Endothelial cell of umbilical vein (primary cell): ENCODE data around the gene CRACR2B. TPM values are rescaled to one million over a fixed set of nuclear protein-coding genes. Genes with fewer than 3 reads are reported as not detected.

Source experiments
- BruUV-seq: library from RNA; stranded (reverse); fragments of 400-500 nt; replicated peaks from 2 replicates; lab custom pipeline; 2021; lab: Mats Ljungman, UMichigan
- CTCF ChIA-PET: fragments of 300-600, 350-600 bp; sonication (Branson Sonifier 250); formaldehyde crosslinking; loops from one replicate; lab custom pipeline; 2021; ENCODE audit warnings: antibody characterized with exemption, inconsistent platforms; lab: Charles Lee
- POLR2A ChIA-PET: fragments of 300-600, 350-600 bp; sonication (Branson Sonifier 250); formaldehyde crosslinking; loops from one replicate; lab custom pipeline; 2021; ENCODE audit warnings: antibody characterized with exemption, inconsistent platforms; lab: Charles Lee
- DNase-seq: peaks from one replicate; pipeline ENCODE4 v3.0.0-alpha.2; 2011; ENCODE audit warnings: low read depth, low spot score
- FAIRE-seq: peaks from 2 replicates; lab custom pipeline; 2011; peaks lifted over from hg19 to GRCh38; lab: Jason Lieb, UNC
- H2AFZ ChIP-seq: 2 replicates; pipeline ENCODE4 v1.6.0; 2012; ENCODE audit warnings: low read depth, low read length, control low read depth, inconsistent platforms
- H3K27ac ChIP-seq: 2 replicates; pipeline ENCODE4 v1.5.1; 2011; ENCODE audit warnings: low read depth, mild to moderate bottlenecking, control low read depth, low read length, moderate library complexity; ENCODE audit not compliant: insufficient read depth
- H3K27me3 ChIP-seq, 2 experiments: 2 replicates each; pipeline versions ENCODE4 v1.6.0 to v1.6.1; 2011; ENCODE audit warnings: low read length in 2 of 2, mixed read lengths in 1 of 2; ENCODE audit not compliant: control insufficient read depth in 2 of 2, insufficient read depth in 2 of 2
- H3K36me3 ChIP-seq, 2 experiments: 2 replicates in 1 of 2; 3 replicates in 1 of 2; pipeline ENCODE4 v1.5.1; 2011; ENCODE audit warnings: low read length in 2 of 2, mild to moderate bottlenecking in 1 of 2, moderate library complexity in 1 of 2; ENCODE audit not compliant: control insufficient read depth in 2 of 2, insufficient read depth in 2 of 2; ENCODE audit errors: extremely low read depth in 1 of 2
- H3K4me1 ChIP-seq: 3 replicates; pipeline ENCODE4 v1.5.1; 2011; ENCODE audit warnings: mild to moderate bottlenecking, low read length; ENCODE audit not compliant: control insufficient read depth, insufficient read depth; ENCODE audit errors: extremely low read depth
- H3K4me2 ChIP-seq: 2 replicates; pipeline ENCODE4 v1.6.1; 2011; ENCODE audit warnings: low read length, control low read depth, mixed read lengths; ENCODE audit not compliant: insufficient read depth
- H3K4me3 ChIP-seq, 3 experiments: fragments of 200-600 bp in 1 of 3; sonication (generic), shearing (Covaris generic) in 1 of 3; replicated peaks in 1 of 3; 2 replicates each; pipeline ENCODE4 v1.5.1; 2011 to 2016; ENCODE audit warnings: control low read depth in 3 of 3, low read length in 3 of 3, mild to moderate bottlenecking in 2 of 3, inconsistent platforms in 1 of 3, low read depth in 1 of 3, moderate library complexity in 1 of 3; ENCODE audit not compliant: insufficient read depth in 1 of 3
- H3K79me2 ChIP-seq: 2 replicates; pipeline ENCODE4 v1.6.0; 2012; ENCODE audit warnings: low read length, inconsistent platforms; ENCODE audit not compliant: control insufficient read depth, insufficient read depth
- H3K9ac ChIP-seq: replicated peaks from 2 replicates; pipeline ENCODE3; 2011; ENCODE audit warnings: low read length, control low read depth; ENCODE audit not compliant: insufficient read depth; ENCODE audit errors: extremely low read depth
- H3K9me1 ChIP-seq: replicated peaks from 3 replicates; pipeline ENCODE4 v1.6.0; 2011; ENCODE audit warnings: mild to moderate bottlenecking, low read length; ENCODE audit not compliant: control insufficient read depth, insufficient read depth; ENCODE audit errors: extremely low read depth
- H3K9me3 ChIP-seq: replicated peaks from 2 replicates; pipeline ENCODE4 v1.5.1; 2012; ENCODE audit warnings: low read length, inconsistent platforms; ENCODE audit not compliant: control insufficient read depth, insufficient read depth
- H4K20me1 ChIP-seq: replicated peaks from 2 replicates; pipeline ENCODE3; 2011; ENCODE audit warnings: mild to moderate bottlenecking, low read length; ENCODE audit not compliant: control insufficient read depth, insufficient read depth; ENCODE audit errors: extremely low read depth
- EZH2 ChIP-seq: IDR thresholded peaks from 2 replicates; pipeline ENCODE4 v1.6.1; 2012; ENCODE audit warnings: borderline replicate concordance, low read depth, mild to moderate bottlenecking, moderate library complexity, low read length, inconsistent platforms; ENCODE audit not compliant: severe bottlenecking
- FOS ChIP-seq: IDR thresholded peaks from 2 replicates; pipeline ENCODE4 v1.6.1; 2011; ENCODE audit warnings: mild to moderate bottlenecking, low read length, moderate library complexity, borderline replicate concordance; ENCODE audit not compliant: insufficient read depth
- GATA2 ChIP-seq: IDR thresholded peaks from 2 replicates; pipeline ENCODE4 v1.7.0; 2011; ENCODE audit warnings: low read depth, mild to moderate bottlenecking, moderate library complexity, mixed read lengths, low read length; ENCODE audit not compliant: insufficient read length, insufficient read depth
- JUN ChIP-seq: IDR thresholded peaks from 2 replicates; pipeline ENCODE4 v1.6.1; 2011; ENCODE audit warnings: borderline replicate concordance, low read depth; ENCODE audit not compliant: insufficient read length, insufficient read depth
- MYC ChIP-seq: IDR thresholded peaks from one replicate; pipeline ENCODE4 v1.6.1; 2011; ENCODE audit warnings: mild to moderate bottlenecking, low read depth, low read length
- POLR2A ChIP-seq: IDR thresholded peaks from 2 replicates; pipeline ENCODE4 v1.6.1; 2012; ENCODE audit warnings: low read depth, mild to moderate bottlenecking, control low read depth, low read length
- POLR2AphosphoS5 ChIP-seq: IDR thresholded peaks from 2 replicates; pipeline ENCODE4 v1.6.1; 2012; ENCODE audit warnings: low read depth, mild to moderate bottlenecking, control low read depth, low read length, moderate library complexity; ENCODE audit not compliant: insufficient read depth
- dilution Hi-C: fragments of 300-500 bp; cut with MboI; formaldehyde crosslinking; loops from one replicate; pipeline ENCODE4 v1.15.0; 2019; ENCODE audit warnings: low sequenced_read_pairs; ENCODE audit not compliant: extremely low pct_ligation_motif_present
- intact Hi-C: fragments of 100-400 bp; cut with micrococcal nuclease; formaldehyde crosslinking; loops from one replicate; pipeline ENCODE4 v1.10.0; 2022
- polyA plus RNA-seq, 4 experiments: library from polyadenylated mRNA; depleted of rRNA in 3 of 4; stranded (reverse) in 3 of 4; unstranded in 1 of 4; fragments of >200 nt; gene quantifications; 2 replicates each; pipeline versions ENCODE4 v1.2.1 to v1.2.3, GENCODE V29; 2011 to 2012; ENCODE audit warnings: missing spikeins in 1 of 4
- total RNA-seq: library from RNA; stranded (reverse); gene quantifications from 2 replicates; pipeline ENCODE4 v1.2.3, GENCODE V29; 2021
- TF ChIP-seq, protein P1 (sequence below), 2 donors: IDR thresholded peaks; 1 replicate in 1 of 2; 2 replicates in 1 of 2; pipeline ENCODE4 v1.5.1; 2011; ENCODE audit warnings: low read length in 2 of 2, mild to moderate bottlenecking in 2 of 2, moderate library complexity in 2 of 2, control low read depth in 1 of 2, inconsistent platforms in 1 of 2, low read depth in 1 of 2; ENCODE audit not compliant: insufficient read depth in 1 of 2; ENCODE audit errors: extremely low read depth in 1 of 2
- TF ChIP-seq, protein P2 (sequence below): IDR thresholded peaks from 2 replicates; pipeline ENCODE4 v1.6.1; 2011; ENCODE audit not compliant: insufficient read depth, insufficient read length

The CRACR2B gene
- total and polyA plus RNA-seq, 2 donors (not counting 3 experiments of a cell fraction or from before 2014, with no cell fraction given) = 8.4 to 9.3 TPM

DNA sequence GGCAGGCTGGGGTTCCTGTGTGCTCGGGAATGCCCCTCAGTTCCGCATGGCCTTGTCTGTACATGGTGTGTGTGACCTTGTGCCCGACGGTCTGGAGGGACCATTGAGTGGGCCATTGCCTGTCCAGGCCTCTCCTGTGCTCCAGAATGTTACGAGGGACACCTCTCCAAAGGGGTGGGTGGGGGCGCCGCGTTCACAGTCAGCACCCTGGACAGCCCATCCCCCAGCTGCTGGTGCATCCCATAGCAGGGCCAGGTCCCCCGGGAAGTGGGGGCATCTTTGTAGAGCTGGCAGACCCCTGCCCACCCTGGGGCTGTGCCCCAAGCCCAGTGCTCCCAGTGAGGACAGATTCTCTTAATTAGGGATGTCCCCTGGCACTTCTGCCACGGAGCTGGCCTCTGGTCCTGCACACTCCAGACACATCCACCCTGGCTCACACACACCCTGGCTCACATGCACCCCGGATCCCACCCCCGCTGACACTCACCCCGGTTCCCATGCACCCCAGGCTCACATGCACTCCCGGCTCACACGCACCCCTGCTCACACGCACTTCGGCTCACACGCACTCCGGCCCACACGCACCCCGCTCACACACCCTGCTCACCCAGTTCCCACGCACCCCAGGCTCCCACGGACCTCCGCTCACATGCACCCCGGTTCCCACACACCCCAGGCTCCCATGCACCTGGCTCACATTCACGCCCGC, 30.5 kb downstream of the CRACR2B start:
- intact Hi-C loops (no loop called here), dilution Hi-C loops (no loop called here)
- Histone ChIP-seq H3K4me1 (no peaks in the 10 kb centered on the region), H3K9ac (no peak overlapping the region), H3K9me3 (no peaks in the 10 kb centered on the region), H2AFZ (no peak overlapping the region), H3K4me3 (no peak overlapping the region), H3K4me2 (no peak overlapping the region), H3K36me3 (peaks cover 0 to 2% of the 10 kb centered on the region in 2 experiments), H3K27me3 (no peaks in the 10 kb centered on the region), H3K9me1 (no peaks in the 10 kb centered on the region), H3K27ac (no peak overlapping the region), H3K79me2 (no peaks in the 10 kb centered on the region), H4K20me1 (no peaks in the 10 kb centered on the region)
- DNase-seq (no peak), FAIRE-seq (no peak)
- TF ChIP-seq, protein P1, sequence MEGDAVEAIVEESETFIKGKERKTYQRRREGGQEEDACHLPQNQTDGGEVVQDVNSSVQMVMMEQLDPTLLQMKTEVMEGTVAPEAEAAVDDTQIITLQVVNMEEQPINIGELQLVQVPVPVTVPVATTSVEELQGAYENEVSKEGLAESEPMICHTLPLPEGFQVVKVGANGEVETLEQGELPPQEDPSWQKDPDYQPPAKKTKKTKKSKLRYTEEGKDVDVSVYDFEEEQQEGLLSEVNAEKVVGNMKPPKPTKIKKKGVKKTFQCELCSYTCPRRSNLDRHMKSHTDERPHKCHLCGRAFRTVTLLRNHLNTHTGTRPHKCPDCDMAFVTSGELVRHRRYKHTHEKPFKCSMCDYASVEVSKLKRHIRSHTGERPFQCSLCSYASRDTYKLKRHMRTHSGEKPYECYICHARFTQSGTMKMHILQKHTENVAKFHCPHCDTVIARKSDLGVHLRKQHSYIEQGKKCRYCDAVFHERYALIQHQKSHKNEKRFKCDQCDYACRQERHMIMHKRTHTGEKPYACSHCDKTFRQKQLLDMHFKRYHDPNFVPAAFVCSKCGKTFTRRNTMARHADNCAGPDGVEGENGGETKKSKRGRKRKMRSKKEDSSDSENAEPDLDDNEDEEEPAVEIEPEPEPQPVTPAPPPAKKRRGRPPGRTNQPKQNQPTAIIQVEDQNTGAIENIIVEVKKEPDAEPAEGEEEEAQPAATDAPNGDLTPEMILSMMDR (IDR thresholded peaks at IDR 0.05; ENCODE audit: extremely low read depth in 1 of 2, insufficient read depth in 1 of 2, low read depth in 1 of 2, low read length in 2 of 2) = no peak
- TF ChIP-seq MYC (no peak), EZH2 (no peak)
- CTCF ChIA-PET = no interaction called here
- BruUV-seq = no TSS peak
- POLR2A ChIA-PET = no interaction called here

DNA sequence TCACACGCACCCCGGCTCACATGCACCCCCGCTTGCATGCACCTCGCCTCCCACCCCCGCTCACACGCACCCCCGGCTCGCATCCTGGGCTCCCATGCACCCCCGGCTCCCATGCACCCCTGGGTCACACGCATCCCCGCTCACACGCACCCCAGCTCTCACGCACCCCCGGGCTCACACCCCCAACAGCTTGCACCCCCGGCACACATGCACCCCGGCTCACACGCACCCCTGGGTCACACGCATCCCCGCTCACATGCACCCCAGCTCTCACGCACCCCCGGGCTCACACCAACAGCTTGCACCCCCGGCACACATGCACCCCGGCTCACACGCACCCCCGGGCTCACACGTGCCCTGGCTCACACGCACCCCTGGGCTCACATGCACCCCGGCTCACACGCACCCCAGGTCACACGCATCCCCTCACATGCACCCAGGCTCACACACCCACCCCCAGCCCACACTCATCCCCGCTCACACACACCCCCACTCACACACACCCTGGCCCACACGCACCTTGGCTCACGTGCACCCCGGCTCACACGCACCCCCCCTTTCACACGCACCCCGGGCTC, 31.1 kb downstream of the CRACR2B start:
- dilution Hi-C loops = no loop called here
- Histone ChIP-seq H2AFZ (no peak overlapping the region), H3K9me1 (no peaks in the 10 kb centered on the region), H3K9me3 (no peaks in the 10 kb centered on the region), H3K79me2 (no peaks in the 10 kb centered on the region), H3K27ac (no peak overlapping the region), H4K20me1 (no peaks in the 10 kb centered on the region), H3K9ac (no peak overlapping the region), H3K4me3 (no peak overlapping the region), H3K4me2 (no peak overlapping the region), H3K36me3 (peaks cover 0 to 6% of the 10 kb centered on the region in 2 experiments), H3K4me1 (no peaks in the 10 kb centered on the region), H3K27me3 (no peaks in the 10 kb centered on the region)
- POLR2A ChIA-PET = interaction anchor here (0.5 kb wide), 1 partner anchor 17 kb away, joined by 3 read pairs; no protein-coding TSS in a partner anchor
- FAIRE-seq (no peak), DNase-seq (no peak)
- intact Hi-C loops = no loop called here
- BruUV-seq = no TSS peak
- CTCF ChIA-PET = interaction anchor here (1.1 kb wide), 1 partner anchor 39 kb away, joined by 4 read pairs; no protein-coding TSS in a partner anchor
- TF ChIP-seq POLR2A = no peak
- TF ChIP-seq JUN = no peak
- TF ChIP-seq GATA2 = no peak
- TF ChIP-seq, protein P2, sequence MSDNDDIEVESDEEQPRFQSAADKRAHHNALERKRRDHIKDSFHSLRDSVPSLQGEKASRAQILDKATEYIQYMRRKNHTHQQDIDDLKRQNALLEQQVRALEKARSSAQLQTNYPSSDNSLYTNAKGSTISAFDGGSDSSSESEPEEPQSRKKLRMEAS = no peak
- no peak for TF ChIP-seq FOS
- TF ChIP-seq POLR2AphosphoS5 = no peak
- TF ChIP-seq, protein P1 (IDR thresholded peaks at IDR 0.05; ENCODE audit: extremely low read depth in 1 of 2, insufficient read depth in 1 of 2, low read depth in 1 of 2, low read length in 2 of 2) = no peak
- TF ChIP-seq EZH2 = no peak
- TF ChIP-seq MYC = no peak
